Measurements from ENCODE around the gene SIGLEC5.

The SIGLEC5 gene

GRCh38 chr19:51664997-51665396 is 34.8 kb upstream of the SIGLEC5 start:
- no peaks in the 10 kb centered on the region for H4K20me1 ChIP-seq (ENCODE audit: insufficient read depth, low read length)
- no peaks in the 10 kb centered on the region for H3K9me3 ChIP-seq (ENCODE audit: insufficient read depth, low read length, severe bottlenecking)
- no peak overlapping the region for H2AFZ ChIP-seq (ENCODE audit: low read depth, low read length)
- no peak overlapping the region for H3K9ac ChIP-seq (ENCODE audit: low read depth, low read length)
- ATAC-seq (ENCODE audit: insufficient read depth, low read depth): no peak
- no peak for TF ChIP-seq CTCF (IDR thresholded peaks at IDR 0.05; ENCODE audit: borderline replicate concordance, extremely low read depth, low read length, poor library complexity, severe bottlenecking)
- TF ChIP-seq EZH2 (IDR thresholded peaks at IDR 0.05; ENCODE audit: borderline replicate concordance, low read depth, low read length, severe bottlenecking): no peak
- no peak overlapping the region for H3K27ac ChIP-seq (ENCODE audit: low read length)
- H3K4me1 ChIP-seq (ENCODE audit: insufficient read depth, low read length): no peaks in the 10 kb centered on the region
- no peaks in the 10 kb centered on the region for H3K79me2 ChIP-seq (ENCODE audit: insufficient read depth, low read length)
- H3K4me3 ChIP-seq (ENCODE audit: low read depth in 1 of 2, low read length in 2 of 2): no peak overlapping the region
- H3K36me3 ChIP-seq (ENCODE audit: insufficient read depth, low read length): no peaks in the 10 kb centered on the region
- no peak overlapping the region for H3K4me2 ChIP-seq (ENCODE audit: insufficient read depth, low read length)
- DNase-seq: no peak
- H3K27me3 ChIP-seq (ENCODE audit: insufficient read depth, low read length, poor library complexity): peaks cover 4% of the 10 kb centered on the region

GRCh38 chr19:51664131-51664530 is 33.9 kb upstream of the SIGLEC5 start:
- TF ChIP-seq CTCF (IDR thresholded peaks at IDR 0.05; ENCODE audit: borderline replicate concordance, extremely low read depth, low read length, poor library complexity, severe bottlenecking) (no peak), EZH2 (IDR thresholded peaks at IDR 0.05; ENCODE audit: borderline replicate concordance, low read depth, low read length, severe bottlenecking) (no peak)
- H4K20me1 ChIP-seq (ENCODE audit: insufficient read depth, low read length): no peaks in the 10 kb centered on the region

GRCh38 chr19:51663650-51664049 is 33.4 kb upstream of the SIGLEC5 start:
- no peak overlapping the region for H3K27ac ChIP-seq (ENCODE audit: low read length)
- no peak overlapping the region for H3K4me2 ChIP-seq (ENCODE audit: insufficient read depth, low read length)
- ATAC-seq (ENCODE audit: insufficient read depth, low read depth): no peak
- peaks cover 4% of the 10 kb centered on the region for H3K27me3 ChIP-seq (ENCODE audit: insufficient read depth, low read length, poor library complexity)
- H3K9me3 ChIP-seq (ENCODE audit: insufficient read depth, low read length, severe bottlenecking): no peaks in the 10 kb centered on the region
- no peaks in the 10 kb centered on the region for H4K20me1 ChIP-seq (ENCODE audit: insufficient read depth, low read length)
- no peak overlapping the region for H3K9ac ChIP-seq (ENCODE audit: low read depth, low read length)
- no peak overlapping the region for H2AFZ ChIP-seq (ENCODE audit: low read depth, low read length)
- no peaks in the 10 kb centered on the region for H3K4me1 ChIP-seq (ENCODE audit: insufficient read depth, low read length)
- DNase-seq: no peak
- no peaks in the 10 kb centered on the region for H3K36me3 ChIP-seq (ENCODE audit: insufficient read depth, low read length)
- no peak overlapping the region for H3K4me3 ChIP-seq (ENCODE audit: low read depth in 1 of 2, low read length in 2 of 2)
- TF ChIP-seq EZH2 (IDR thresholded peaks at IDR 0.05; ENCODE audit: borderline replicate concordance, low read depth, low read length, severe bottlenecking) (no peak), CTCF (IDR thresholded peaks at IDR 0.05; ENCODE audit: borderline replicate concordance, extremely low read depth, low read length, poor library complexity, severe bottlenecking) (no peak)
- H3K79me2 ChIP-seq (ENCODE audit: insufficient read depth, low read length): no peaks in the 10 kb centered on the region

More at GRCh38 chr19:51664131-51664530, 33.9 kb upstream of the SIGLEC5 start:
- Histone ChIP-seq H3K27ac (ENCODE audit: low read length) (no peak overlapping the region), H3K4me1 (ENCODE audit: insufficient read depth, low read length) (no peaks in the 10 kb centered on the region), H3K79me2 (ENCODE audit: insufficient read depth, low read length) (no peaks in the 10 kb centered on the region), H3K4me3 (ENCODE audit: low read depth in 1 of 2, low read length in 2 of 2) (no peak overlapping the region), H3K36me3 (ENCODE audit: insufficient read depth, low read length) (no peaks in the 10 kb centered on the region), H2AFZ (ENCODE audit: low read depth, low read length) (no peak overlapping the region), H3K9ac (ENCODE audit: low read depth, low read length) (no peak overlapping the region), H3K9me3 (ENCODE audit: insufficient read depth, low read length, severe bottlenecking) (no peaks in the 10 kb centered on the region), H3K27me3 (ENCODE audit: insufficient read depth, low read length, poor library complexity) (peaks cover 4% of the 10 kb centered on the region), H3K4me2 (ENCODE audit: insufficient read depth, low read length) (no peak overlapping the region)
- ATAC-seq (ENCODE audit: insufficient read depth, low read depth) (no peak), DNase-seq (no peak)
